ENCODE measurements around the gene FAM156A. TPM values are rescaled to one million over a fixed set of nuclear protein-coding genes. Genes with fewer than 3 reads are reported as not detected.

Gene FAM156A
- total and polyA plus RNA-seq, 2 of the 8 experiments (the other 6 are each of a cell fraction or from before 2014, with no cell fraction given): 11.7 to 13.6 TPM

GRCh38 chrX:53005327-53005726 lies 47.0 kb upstream of the FAM156A start:
- Histone ChIP-seq H2BK20ac (ENCODE audit: low read length) (no peak overlapping the region), H4K5ac (ENCODE audit: insufficient read length, low read depth, low read length) (no peak overlapping the region), H3K4me2 (ENCODE audit: insufficient read depth in 1 of 2, low read depth in 2 of 2, low read length in 2 of 2) (no peak overlapping the region), H3K79me1 (ENCODE audit: low read depth, low read length) (no peaks in the 10 kb centered on the region), H3K56ac (replicated peaks; ENCODE audit: insufficient read length, low read depth, low read length) (no peak overlapping the region), H3K14ac (ENCODE audit: insufficient read length) (no peak overlapping the region), H3K36me3 (ENCODE audit: control insufficient read depth in 2 of 4, insufficient read depth in 4 of 4, low read length in 3 of 4) (no peaks in the 10 kb centered on the region), H3K4ac (replicated peaks; ENCODE audit: insufficient read length, low read depth, low read length) (no peak overlapping the region), H4K91ac (replicated peaks; ENCODE audit: insufficient read length, low read length) (no peak overlapping the region), H4K20me1 (replicated peaks in 1 of 2; ENCODE audit: control insufficient read depth in 1 of 2, insufficient read depth in 2 of 2, low read length in 2 of 2) (no peaks in the 10 kb centered on the region), H3K9me3 (ENCODE audit: insufficient read depth in 2 of 2, low read depth in 1 of 2, low read length in 1 of 2) (no peaks in the 10 kb centered on the region), H2BK12ac (ENCODE audit: low read depth, low read length) (no peak overlapping the region), H2AFZ (ENCODE audit: low read length) (no peak overlapping the region), H2BK120ac (replicated peaks; ENCODE audit: low read depth, low read length) (no peak overlapping the region), H3K4me1 (replicated peaks in 1 of 4; ENCODE audit: control insufficient read depth in 3 of 4, insufficient read depth in 4 of 4, low read length in 3 of 4) (no peaks in the 10 kb centered on the region), H3K23ac (ENCODE audit: insufficient read length) (no peak overlapping the region), H3K79me2 (ENCODE audit: control insufficient read depth in 1 of 2, insufficient read depth in 2 of 2, low read length in 2 of 2) (no peaks in the 10 kb centered on the region), H3K27ac (ENCODE audit: low read depth, low read length) (no peak overlapping the region), H3K9ac (replicated peaks in 1 of 4; ENCODE audit: extremely low read depth in 1 of 4, low read depth in 3 of 4, low read length in 3 of 4) (no peak overlapping the region), H2BK15ac (ENCODE audit: low read length) (no peak overlapping the region), H2BK5ac (ENCODE audit: low read depth, low read length) (no peak overlapping the region), H2AK5ac (ENCODE audit: low read depth, low read length) (no peak overlapping the region), H3K18ac (ENCODE audit: extremely low read depth, low read length) (no peak overlapping the region), H3K4me3 (ENCODE audit: extremely low read depth in 1 of 4, insufficient read depth in 2 of 4, low read depth in 3 of 4, low read length in 4 of 4) (no peak overlapping the region), H4K8ac (ENCODE audit: extremely low read depth, insufficient read depth, low read length) (no peak overlapping the region), H3K23me2 (ENCODE audit: low read depth, low read length) (no peaks in the 10 kb centered on the region), H3K27me3 (replicated peaks in 1 of 4; ENCODE audit: control insufficient read depth in 3 of 4, extremely low read depth in 1 of 4, insufficient read depth in 3 of 4, low read length in 3 of 4) (peaks cover 0 to 12% (median 2%) of the 10 kb centered on the region in 4 experiments; a peak in 2 of 7 replicates)
- 88% methylated on average over 2 of the region's 3 CpGs; no CpG with 5 or more reads in 1 of the 2 experiments for WGBS, 2 experiments (ENCODE audit: extremely low coverage in 1 of 2, insufficient coverage in 1 of 2, insufficient read length in 1 of 2, insufficient replicate concordance in 2 of 2, low coverage in 1 of 2, low lambda C conversion rate in 2 of 2, missing lambda C conversion rate in 1 of 2)
- FAIRE-seq (no peak), DNase-seq (ENCODE audit: low read depth in 1 of 2, low spot score in 2 of 2) (no peak)
- TF ChIP-seq BCL11A (IDR thresholded peaks at IDR 0.05; ENCODE audit: low read depth in 2 of 2, low read length in 2 of 2): no peak
- POLR2A ChIA-PET (ENCODE audit: partially characterized antibody): no interaction called here
- CTCF ChIA-PET (ENCODE audit: partially characterized antibody): interaction anchor here (0.6 to 3.8 kb wide), 2 partner anchors 10 kb away, joined by 3 to 13 read pairs; no protein-coding TSS in a partner anchor
